Stimulated activated CD8-positive, alpha-beta memory T cell treated with anti-CD3 and anti-CD28 coated beads, Interleukin-15, amount 100 ng/mL, for 48 hours (primary cell): ENCODE measurements around the gene PACS1.

Experiments used
- DNase-seq, 2 donors: peaks; one replicate each; pipeline ENCODE4 v3.0.0-alpha.2; 2020; ENCODE audit warnings: low read depth in 2 of 2

The PACS1 gene

GRCh38 chr11:66142370-66143263 lies 72.5 kb downstream of the PACS1 start:
- DNase-seq, result no peak

- no peak for DNase-seq
Measured at GRCh38 chr11:66143264-66143566, 73.1 kb downstream of the PACS1 start.

- DNase-seq, result no peak
Measured at GRCh38 chr11:66143996-66144678, 74.1 kb downstream of the PACS1 start.

GRCh38 chr11:66146074-66146473 lies 76.0 kb downstream of the PACS1 start:
- DNase-seq, result no peak

GRCh38 chr11:66146940-66147339 lies 76.9 kb downstream of the PACS1 start:
- no peak for DNase-seq

- no peak for DNase-seq
Measured at GRCh38 chr11:66150140-66150539, 80.1 kb downstream of the PACS1 start.

- DNase-seq, result no peak
Measured at GRCh38 chr11:66150725-66151124, 80.7 kb downstream of the PACS1 start.

- no peak for DNase-seq
Measured at GRCh38 chr11:66151273-66151672, 81.2 kb downstream of the PACS1 start.

GRCh38 chr11:66154109-66154508 lies 84.0 kb downstream of the PACS1 start:
- no peak for DNase-seq

- no peak for DNase-seq
Measured at GRCh38 chr11:66155387-66156073, 85.5 kb downstream of the PACS1 start.

GRCh38 chr11:66157182-66157864 lies 87.3 kb downstream of the PACS1 start:
- DNase-seq, result no peak

- DNase-seq, result no peak
Measured at GRCh38 chr11:66158156-66158555, 88.1 kb downstream of the PACS1 start.

- DNase-seq, result no peak
Measured at GRCh38 chr11:66159324-66159984, 89.4 kb downstream of the PACS1 start.

GRCh38 chr11:66160709-66161108 lies 90.6 kb downstream of the PACS1 start:
- DNase-seq, result no peak

- DNase-seq, result no peak
Measured at GRCh38 chr11:66168289-66168688, 98.2 kb downstream of the PACS1 start.

GRCh38 chr11:66172146-66172545 lies 102.1 kb downstream of the PACS1 start:
- DNase-seq, result peak in 1 of 2 donors; percentile 35

GRCh38 chr11:66176650-66177049 lies 106.6 kb downstream of the PACS1 start:
- DNase-seq, result no peak

GRCh38 chr11:66178183-66178582 lies 108.1 kb downstream of the PACS1 start:
- no peak for DNase-seq

GRCh38 chr11:66178871-66179270 lies 108.8 kb downstream of the PACS1 start:
- no peak for DNase-seq

- no peak for DNase-seq
Measured at GRCh38 chr11:66181632-66182315, 111.7 kb downstream of the PACS1 start.

- DNase-seq, result no peak
Measured at GRCh38 chr11:66183494-66184048, 113.5 kb downstream of the PACS1 start.
